ENCODE results near the gene SPECC1L.

SPECC1L gene

GRCh38 chr22:24376586-24376985, 106.0 kb downstream of the SPECC1L start:
- Histone ChIP-seq H3K9me3 (ENCODE audit: control insufficient read depth in 1 of 2, low read length in 2 of 2) (peaks cover 0 to 2% of the 10 kb centered on the region in 2 donors), H3K4me3 (ENCODE audit: low read depth in 1 of 2, low read length in 2 of 2) (no peak overlapping the region), H3K27ac (ENCODE audit: low read length) (no peak overlapping the region), H3K36me3 (ENCODE audit: control insufficient read depth in 1 of 2, insufficient read depth in 2 of 2, low read length in 2 of 2) (peaks cover under 1 to 28% of the 10 kb centered on the region in 2 donors), H3K4me1 (ENCODE audit: control insufficient read depth in 1 of 2, insufficient read depth in 2 of 2, low read length in 2 of 2) (no peaks in the 10 kb centered on the region), H3K27me3 (ENCODE audit: low read depth, low read length) (no peaks in the 10 kb centered on the region)

DNA sequence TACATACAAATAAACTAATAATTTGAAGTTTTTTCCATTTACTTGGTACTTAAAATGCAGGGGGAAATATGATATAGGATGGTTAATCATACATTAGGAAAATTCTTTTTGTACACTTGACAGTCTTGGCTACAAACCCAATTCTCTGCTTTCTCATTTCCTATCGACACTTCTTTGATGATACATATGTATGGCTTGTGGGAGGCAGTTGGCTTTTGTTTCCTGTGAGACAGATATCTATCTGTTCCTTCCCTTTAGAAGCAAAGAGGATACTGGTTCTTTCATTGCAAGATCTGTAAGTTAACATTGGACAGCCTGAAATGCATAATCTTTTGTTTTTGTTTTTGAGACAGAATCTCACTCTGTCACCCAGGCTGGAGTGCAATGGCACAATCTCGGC, 108.9 kb downstream of the SPECC1L start:
- H3K27me3 ChIP-seq (ENCODE audit: low read depth, low read length): no peaks in the 10 kb centered on the region
- peaks cover 0 to 23% of the 10 kb centered on the region in 2 donors for H3K36me3 ChIP-seq (ENCODE audit: control insufficient read depth in 1 of 2, insufficient read depth in 2 of 2, low read length in 2 of 2)
- no peaks in the 10 kb centered on the region for H3K4me1 ChIP-seq (ENCODE audit: control insufficient read depth in 1 of 2, insufficient read depth in 2 of 2, low read length in 2 of 2)
- H3K27ac ChIP-seq (ENCODE audit: low read length): no peak overlapping the region
- H3K9me3 ChIP-seq (ENCODE audit: control insufficient read depth in 1 of 2, low read length in 2 of 2): peaks cover 0 to 2% of the 10 kb centered on the region in 2 donors
- H3K4me3 ChIP-seq (ENCODE audit: low read depth in 1 of 2, low read length in 2 of 2): no peak overlapping the region

DNA sequence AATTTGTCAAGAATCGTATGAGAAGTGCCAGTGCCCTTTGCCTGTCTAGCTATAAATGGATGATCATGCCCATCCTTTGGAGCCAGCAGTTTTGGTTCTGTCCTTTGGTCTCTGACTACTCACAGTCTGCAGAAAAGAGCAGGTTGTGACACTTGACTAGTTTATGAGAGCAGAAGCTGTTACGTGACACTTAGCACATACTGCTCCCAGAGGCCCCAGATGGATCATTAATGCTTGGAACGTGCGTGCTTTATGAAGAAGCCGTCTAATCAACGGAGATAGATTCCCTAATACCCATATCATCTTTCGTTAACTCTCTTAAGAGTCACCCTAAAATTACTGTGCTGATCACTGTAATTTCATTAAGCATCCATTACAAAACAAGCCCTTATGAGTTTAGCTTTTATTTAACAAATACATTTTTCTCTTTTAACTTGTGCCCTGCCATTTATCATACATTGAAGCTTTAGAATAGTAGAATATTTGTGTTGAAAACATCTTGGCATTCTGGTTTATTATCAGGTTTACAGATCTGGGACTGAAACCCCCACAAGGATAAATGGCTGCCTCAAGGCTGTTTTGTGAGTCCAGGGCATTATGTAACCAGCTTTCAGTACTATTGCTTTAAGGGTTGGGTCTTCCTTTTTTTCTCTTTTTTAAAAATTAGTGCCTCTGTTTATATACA, 109.7 kb downstream of the SPECC1L start:
- Histone ChIP-seq H3K4me1 (ENCODE audit: control insufficient read depth in 1 of 2, insufficient read depth in 2 of 2, low read length in 2 of 2) (no peaks in the 10 kb centered on the region), H3K27me3 (ENCODE audit: low read depth, low read length) (no peaks in the 10 kb centered on the region), H3K9me3 (ENCODE audit: control insufficient read depth in 1 of 2, low read length in 2 of 2) (peaks cover 0 to 2% of the 10 kb centered on the region in 2 donors), H3K36me3 (ENCODE audit: control insufficient read depth in 1 of 2, insufficient read depth in 2 of 2, low read length in 2 of 2) (peaks cover 0 to 23% of the 10 kb centered on the region in 2 donors), H3K27ac (ENCODE audit: low read length) (no peak overlapping the region), H3K4me3 (ENCODE audit: low read depth in 1 of 2, low read length in 2 of 2) (no peak overlapping the region)

DNA sequence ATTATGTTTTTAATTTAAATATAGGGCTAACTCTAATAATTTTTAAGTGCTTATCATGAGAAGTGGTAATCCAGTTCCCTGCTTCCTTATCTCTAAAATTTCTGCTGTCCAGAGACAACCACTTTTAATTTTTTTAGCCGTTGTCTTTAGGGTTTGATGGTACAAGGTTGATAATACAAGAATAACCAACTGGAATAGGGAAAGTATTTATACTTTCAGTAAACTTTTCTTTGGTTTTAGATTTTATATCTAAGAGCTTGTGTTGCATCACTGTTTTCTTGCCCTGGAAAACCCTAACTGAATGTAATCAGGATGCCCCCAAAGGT, 110.2 kb downstream of the SPECC1L start:
- Histone ChIP-seq H3K9me3 (ENCODE audit: control insufficient read depth in 1 of 2, low read length in 2 of 2) (no peaks in the 10 kb centered on the region), H3K27ac (ENCODE audit: low read length) (no peak overlapping the region), H3K4me3 (ENCODE audit: low read depth in 1 of 2, low read length in 2 of 2) (no peak overlapping the region), H3K36me3 (ENCODE audit: control insufficient read depth in 1 of 2, insufficient read depth in 2 of 2, low read length in 2 of 2) (peaks cover 0 to 20% of the 10 kb centered on the region in 2 donors), H3K27me3 (ENCODE audit: low read depth, low read length) (no peaks in the 10 kb centered on the region), H3K4me1 (ENCODE audit: control insufficient read depth in 1 of 2, insufficient read depth in 2 of 2, low read length in 2 of 2) (no peaks in the 10 kb centered on the region)

GRCh38 chr22:24383061-24383460, 112.4 kb downstream of the SPECC1L start:
- no peaks in the 10 kb centered on the region for H3K36me3 ChIP-seq (ENCODE audit: control insufficient read depth in 1 of 2, insufficient read depth in 2 of 2, low read length in 2 of 2)
- H3K27ac ChIP-seq (ENCODE audit: low read length): no peak overlapping the region
- H3K4me1 ChIP-seq (ENCODE audit: control insufficient read depth in 1 of 2, insufficient read depth in 2 of 2, low read length in 2 of 2): no peaks in the 10 kb centered on the region
- H3K27me3 ChIP-seq (ENCODE audit: low read depth, low read length): no peaks in the 10 kb centered on the region
- H3K9me3 ChIP-seq (ENCODE audit: control insufficient read depth in 1 of 2, low read length in 2 of 2): no peaks in the 10 kb centered on the region
- H3K4me3 ChIP-seq (ENCODE audit: low read depth in 1 of 2, low read length in 2 of 2): no peak overlapping the region

DNA sequence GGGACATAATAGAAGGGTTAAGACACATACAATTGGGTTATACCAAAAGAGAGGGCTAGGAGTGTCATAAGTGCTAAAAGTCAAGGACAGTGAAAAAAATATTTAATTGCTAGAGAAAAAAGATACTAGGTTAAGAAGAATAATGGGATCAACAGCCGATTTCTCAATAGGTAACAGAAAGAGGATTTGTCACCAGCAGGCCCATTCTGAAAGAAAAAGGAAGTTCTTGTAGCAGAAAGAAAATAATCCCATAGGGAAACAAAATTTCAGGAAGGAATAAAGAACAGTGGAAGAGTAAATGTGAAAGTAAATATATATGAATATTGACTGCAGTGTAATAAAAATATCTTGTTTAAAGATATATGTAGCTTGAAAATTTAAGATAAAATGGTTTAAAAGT, 113.5 kb downstream of the SPECC1L start:
- no peak overlapping the region for H3K4me3 ChIP-seq (ENCODE audit: low read depth in 1 of 2, low read length in 2 of 2)
- H3K27ac ChIP-seq (ENCODE audit: low read length): no peak overlapping the region
- no peaks in the 10 kb centered on the region for H3K4me1 ChIP-seq (ENCODE audit: control insufficient read depth in 1 of 2, insufficient read depth in 2 of 2, low read length in 2 of 2)
- H3K27me3 ChIP-seq (ENCODE audit: low read depth, low read length): no peaks in the 10 kb centered on the region
- no peaks in the 10 kb centered on the region for H3K9me3 ChIP-seq (ENCODE audit: control insufficient read depth in 1 of 2, low read length in 2 of 2)
- no peaks in the 10 kb centered on the region for H3K36me3 ChIP-seq (ENCODE audit: control insufficient read depth in 1 of 2, insufficient read depth in 2 of 2, low read length in 2 of 2)

GRCh38 chr22:24386937-24387471, 116.4 kb downstream of the SPECC1L start:
- H3K4me1 ChIP-seq (ENCODE audit: control insufficient read depth in 1 of 2, insufficient read depth in 2 of 2, low read length in 2 of 2): peaks cover 0 to 20% of the 10 kb centered on the region in 2 donors
- no peak overlapping the region for H3K27ac ChIP-seq (ENCODE audit: low read length)
- no peaks in the 10 kb centered on the region for H3K27me3 ChIP-seq (ENCODE audit: low read depth, low read length)
- H3K9me3 ChIP-seq (ENCODE audit: control insufficient read depth in 1 of 2, low read length in 2 of 2): no peaks in the 10 kb centered on the region
- H3K4me3 ChIP-seq (ENCODE audit: low read depth in 1 of 2, low read length in 2 of 2): no peak overlapping the region
- no peaks in the 10 kb centered on the region for H3K36me3 ChIP-seq (ENCODE audit: control insufficient read depth in 1 of 2, insufficient read depth in 2 of 2, low read length in 2 of 2)

- no peaks in the 10 kb centered on the region for H3K27me3 ChIP-seq (ENCODE audit: low read depth, low read length)
- peak overlapping the region; percentile 42 for H3K27ac ChIP-seq (ENCODE audit: low read length)
- H3K4me3 ChIP-seq (ENCODE audit: low read depth in 1 of 2, low read length in 2 of 2): no peak overlapping the region
- H3K9me3 ChIP-seq (ENCODE audit: control insufficient read depth in 1 of 2, low read length in 2 of 2): no peaks in the 10 kb centered on the region
- no peaks in the 10 kb centered on the region for H3K36me3 ChIP-seq (ENCODE audit: control insufficient read depth in 1 of 2, insufficient read depth in 2 of 2, low read length in 2 of 2)
- peaks cover 0 to 22% of the 10 kb centered on the region in 2 donors for H3K4me1 ChIP-seq (ENCODE audit: control insufficient read depth in 1 of 2, insufficient read depth in 2 of 2, low read length in 2 of 2)
Measured at GRCh38 chr22:24389680-24390079, 119.0 kb downstream of the SPECC1L start.

DNA sequence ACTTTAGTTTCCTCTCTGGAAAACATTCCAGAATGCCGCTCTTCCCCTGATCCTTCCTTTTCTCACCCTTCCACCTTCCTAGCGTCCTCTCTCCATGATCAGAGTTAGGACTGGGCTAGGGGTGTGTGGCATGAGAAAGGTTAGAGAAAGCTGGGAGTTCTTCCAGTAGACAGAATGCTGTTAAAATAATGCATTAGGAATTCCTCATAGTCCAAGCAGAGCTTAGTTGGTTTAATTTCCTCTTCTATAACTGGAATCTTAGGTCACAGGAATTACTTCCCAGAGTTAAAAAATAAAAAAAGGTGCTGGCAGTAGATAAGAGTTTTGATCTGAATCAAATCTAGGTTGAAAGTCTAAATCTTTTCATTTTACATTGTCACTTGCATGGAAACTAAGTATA, 119.5 kb downstream of the SPECC1L start:
- Histone ChIP-seq H3K4me1 (ENCODE audit: control insufficient read depth in 1 of 2, insufficient read depth in 2 of 2, low read length in 2 of 2) (peaks cover 0 to 22% of the 10 kb centered on the region in 2 donors), H3K27ac (ENCODE audit: low read length) (peak overlapping the region; percentile 42), H3K27me3 (ENCODE audit: low read depth, low read length) (no peaks in the 10 kb centered on the region), H3K9me3 (ENCODE audit: control insufficient read depth in 1 of 2, low read length in 2 of 2) (no peaks in the 10 kb centered on the region), H3K4me3 (ENCODE audit: low read depth in 1 of 2, low read length in 2 of 2) (no peak overlapping the region), H3K36me3 (ENCODE audit: control insufficient read depth in 1 of 2, insufficient read depth in 2 of 2, low read length in 2 of 2) (no peaks in the 10 kb centered on the region)

GRCh38 chr22:24390576-24390975, 119.9 kb downstream of the SPECC1L start:
- Histone ChIP-seq H3K36me3 (ENCODE audit: control insufficient read depth in 1 of 2, insufficient read depth in 2 of 2, low read length in 2 of 2) (no peaks in the 10 kb centered on the region), H3K27me3 (ENCODE audit: low read depth, low read length) (no peaks in the 10 kb centered on the region), H3K4me3 (ENCODE audit: low read depth in 1 of 2, low read length in 2 of 2) (no peak overlapping the region), H3K4me1 (ENCODE audit: control insufficient read depth in 1 of 2, insufficient read depth in 2 of 2, low read length in 2 of 2) (peaks cover 0 to 22% of the 10 kb centered on the region in 2 donors), H3K9me3 (ENCODE audit: control insufficient read depth in 1 of 2, low read length in 2 of 2) (no peaks in the 10 kb centered on the region), H3K27ac (ENCODE audit: low read length) (no peak overlapping the region)

- Histone ChIP-seq H3K36me3 (ENCODE audit: control insufficient read depth in 1 of 2, insufficient read depth in 2 of 2, low read length in 2 of 2) (peaks cover 0 to 12% of the 10 kb centered on the region in 2 donors), H3K27me3 (ENCODE audit: low read depth, low read length) (no peaks in the 10 kb centered on the region), H3K4me3 (ENCODE audit: low read depth in 1 of 2, low read length in 2 of 2) (no peak overlapping the region), H3K4me1 (ENCODE audit: control insufficient read depth in 1 of 2, insufficient read depth in 2 of 2, low read length in 2 of 2) (peaks cover 0 to 22% of the 10 kb centered on the region in 2 donors), H3K9me3 (ENCODE audit: control insufficient read depth in 1 of 2, low read length in 2 of 2) (no peaks in the 10 kb centered on the region), H3K27ac (ENCODE audit: low read length) (no peak overlapping the region)
Measured at GRCh38 chr22:24391836-24392217, 121.2 kb downstream of the SPECC1L start.

Data from muscle layer of duodenum (tissue), 2 donors.